K562 (cell line): ENCODE results near the gene TRIP6. TPM values are rescaled to one million over a fixed set of nuclear protein-coding genes. Genes with fewer than 3 reads are reported as not detected.
A peak's percentile ranks its signal among the peaks of the same experiment; 100 is the strongest.

Experiments
- ATAC-seq: fragments of 200-7000 bp; cut with Tn5 transposase; 3 replicates; pipeline ENCODE4 v1.9.1; 2020; ENCODE audit warnings: moderate library complexity
- BruUV-seq: library from RNA; stranded (reverse); fragments of 400-500 nt; replicated peaks from 2 replicates; lab custom pipeline; 2021; lab: Mats Ljungman, UMichigan
- CTCF ChIA-PET: fragments of 300-600 bp; formaldehyde crosslinking; extraction: SDS; loops from one replicate; lab custom pipeline; 2021; ENCODE audit warnings: low intra/inter-chr PET ratio; lab: Yijun Ruan, JAX
- POLR2A ChIA-PET: fragments of 300-600, 350-650 bp; sonication (Branson Sonifier 250); formaldehyde crosslinking; extraction: SDS; loops from one replicate; lab custom pipeline; 2021; ENCODE audit warnings: antibody characterized with exemption, inconsistent platforms; lab: Yijun Ruan, JAX
- DNase-seq, 4 experiments: peaks; one replicate each; pipeline versions ENCODE4 v3.0.0 to v3.0.0-alpha.2; 2011 to 2018; ENCODE audit warnings: low spot score in 3 of 4, mixed read lengths in 3 of 4; ENCODE audit errors: extremely low read depth in 1 of 4
- FAIRE-seq: peaks from 2 replicates; lab custom pipeline; 2011; peaks lifted over from hg19 to GRCh38; lab: Jason Lieb, UNC
- H2AFZ ChIP-seq: 2 replicates; pipeline ENCODE4 v1.6.0; 2011; ENCODE audit warnings: low read depth, low read length, control low read depth, inconsistent platforms
- H3K27ac ChIP-seq: fragments of 200-600 bp; 3 replicates; pipeline ENCODE4 v1.8.0; 2011; ENCODE audit warnings: low read depth, mild to moderate bottlenecking, control low read depth, inconsistent platforms, low read length, moderate library complexity, mixed read lengths; ENCODE audit errors: extremely low read depth
- H3K27me3 ChIP-seq, 2 experiments: fragments of 300-600 bp in 1 of 2; 2 replicates in 1 of 2; 3 replicates in 1 of 2; pipeline versions ENCODE4 v1.6.0 to v1.8.0; 2011; ENCODE audit warnings: inconsistent platforms in 2 of 2, low read length in 2 of 2, mild to moderate bottlenecking in 1 of 2, mixed read lengths in 1 of 2, moderate library complexity in 1 of 2; ENCODE audit not compliant: control insufficient read depth in 2 of 2, insufficient read depth in 2 of 2
- H3K36me3 ChIP-seq: fragments of 300-600 bp; 3 replicates; pipeline ENCODE4 v1.8.0; 2011; ENCODE audit warnings: mild to moderate bottlenecking, low read length, inconsistent platforms; ENCODE audit not compliant: control insufficient read depth, insufficient read depth
- H3K4me1 ChIP-seq, 2 experiments: fragments of 200-600 bp in 1 of 2; replicated peaks in 1 of 2; 2 replicates in 1 of 2; 3 replicates in 1 of 2; pipeline versions ENCODE4 v1.5.1 to v1.8.0; 2011; ENCODE audit warnings: inconsistent platforms in 2 of 2, low read length in 2 of 2, mild to moderate bottlenecking in 1 of 2, mixed read lengths in 1 of 2, moderate library complexity in 1 of 2; ENCODE audit not compliant: control insufficient read depth in 2 of 2, insufficient read depth in 2 of 2
- H3K4me2 ChIP-seq: 2 replicates; pipeline ENCODE4 v1.6.1; 2011; ENCODE audit warnings: low read length, control low read depth, inconsistent platforms, mixed read lengths; ENCODE audit not compliant: insufficient read depth
- H3K4me3 ChIP-seq: fragments of 200-600 bp; sonication (generic), shearing (Covaris generic); 2 replicates; pipeline ENCODE4 v1.5.1; 2016; ENCODE audit warnings: control low read depth, inconsistent platforms
- H3K79me2 ChIP-seq: fragments of 200-600 bp; 3 replicates; pipeline ENCODE4 v1.8.0; 2011; ENCODE audit warnings: low read length, inconsistent platforms; ENCODE audit not compliant: control insufficient read depth, insufficient read depth
- H3K9ac ChIP-seq, 2 experiments: 2 replicates each; pipeline versions ENCODE4 v1.6.0 to v1.6.1; 2011; ENCODE audit warnings: low read depth in 2 of 2, low read length in 2 of 2, control low read depth in 1 of 2, inconsistent platforms in 1 of 2, mild to moderate bottlenecking in 1 of 2, mixed read lengths in 1 of 2; ENCODE audit not compliant: insufficient read depth in 1 of 2
- H3K9me1 ChIP-seq: one replicate; pipeline ENCODE4 v1.6.0; 2011; ENCODE audit warnings: inconsistent platforms, mild to moderate bottlenecking, low read length, moderate library complexity; ENCODE audit not compliant: control insufficient read depth, insufficient read depth
- H3K9me3 ChIP-seq: replicated peaks from 2 replicates; pipeline ENCODE4 v1.5.1; 2011; ENCODE audit warnings: low read depth, low read length, inconsistent platforms; ENCODE audit not compliant: control insufficient read depth, insufficient read depth
- H4K20me1 ChIP-seq: replicated peaks from 2 replicates; pipeline ENCODE4 v1.6.1; 2011; ENCODE audit warnings: low read length, inconsistent platforms, mixed read lengths; ENCODE audit not compliant: control insufficient read depth, insufficient read depth
- ETV1 ChIP-seq: fragments of 450-650 bp; conservative IDR thresholded peaks from 2 replicates; pipeline ENCODE4 v1.6.1; 2016; ENCODE audit warnings: missing genetic modification characterization, control low read depth, low read depth, missing compliant biosample characterization
- HDAC8 ChIP-seq: fragments of 450-650 bp; IDR thresholded peaks from 2 replicates; pipeline ENCODE4 v1.6.1; 2016; ENCODE audit warnings: mild to moderate bottlenecking, missing genetic modification characterization, moderate library complexity, missing compliant biosample characterization
- HNRNPH1 ChIP-seq: fragments of 200-400 bp; formaldehyde crosslinking; optimal IDR thresholded peaks from 2 replicates; pipeline ENCODE3; 2017; ENCODE audit warnings: low read depth, mild to moderate bottlenecking, low read length, moderate library complexity
- IRF2 ChIP-seq: sonication (generic); formaldehyde crosslinking; IDR thresholded peaks from 2 replicates; pipeline ENCODE4 v1.8.1; 2022; ENCODE audit warnings: mild to moderate bottlenecking, missing genetic modification reagents
- KDM4B ChIP-seq, 2 experiments: fragments of 450-650 bp in 1 of 2; sonication (generic) in 1 of 2; IDR thresholded peaks; 2 replicates each; pipeline ENCODE4 v1.6.1; 2016 to 2017; ENCODE audit warnings: borderline replicate concordance in 2 of 2, antibody characterized with exemption in 1 of 2, low read depth in 1 of 2, mild to moderate bottlenecking in 1 of 2
- MXI1 ChIP-seq: IDR thresholded peaks from 2 replicates; pipeline ENCODE4 v1.6.1; 2011; ENCODE audit warnings: low read depth, mild to moderate bottlenecking, improper control_type of control experiment, low read length
- PHF20 ChIP-seq: fragments of 450-650 bp; IDR thresholded peaks from 2 replicates; pipeline ENCODE4 v1.6.1; 2018; ENCODE audit not compliant: partially characterized antibody
- PTBP1 ChIP-seq: fragments of 200-400 bp; formaldehyde crosslinking; IDR thresholded peaks from 2 replicates; pipeline ENCODE4 v1.6.1; 2017; ENCODE audit warnings: low read depth, low read length
- RBM14 ChIP-seq: fragments of 200-400 bp; formaldehyde crosslinking; IDR thresholded peaks from 2 replicates; pipeline ENCODE4 v1.6.1; 2018; ENCODE audit warnings: low read depth, mild to moderate bottlenecking, low read length, moderate library complexity, borderline replicate concordance; ENCODE audit not compliant: insufficient read depth
- SAP30 ChIP-seq: fragments of 200-600 bp; sonication (generic); IDR thresholded peaks from 2 replicates; pipeline ENCODE4 v1.6.1; 2012; ENCODE audit warnings: borderline replicate concordance, low read depth, mild to moderate bottlenecking, moderate library complexity, low read length, control low read depth, inconsistent platforms; ENCODE audit not compliant: insufficient read depth, poor library complexity, severe bottlenecking
- SMARCA4 ChIP-seq: fragments of 450-650 bp; IDR thresholded peaks from 2 replicates; pipeline ENCODE4 v1.6.1; 2016
- ZNF436 ChIP-seq: fragments of 250-450, 450-650 bp; sonication (Bioruptor Pico); formaldehyde crosslinking; IDR thresholded peaks from 2 replicates; pipeline ENCODE4 v1.7.0; 2020; ENCODE audit warnings: mild to moderate bottlenecking
- WGBS: fragments of 100-300 bp; shearing (Covaris generic); methylation state at CpG from one replicate; pipeline ENCODE4 v1.1.6; 2016; ENCODE audit warnings: low coverage, mixed read lengths; ENCODE audit not compliant: insufficient coverage; ENCODE audit errors: missing lambda C conversion rate; 5-methylcytosine and 5-hydroxymethylcytosine counted together
- in situ Hi-C: fragments of 300-500 bp; cut with MboI; formaldehyde crosslinking; loops from 4 replicates; pipeline ENCODE4 v1.15.0; 2018; ENCODE audit warnings: inconsistent platforms, mixed read lengths
- intact Hi-C: fragments of 100-400 bp; cut with micrococcal nuclease; formaldehyde crosslinking; loops from 2 replicates; pipeline ENCODE4 v1.14.2; 2022
- polyA plus RNA-seq, 8 experiments: library from polyadenylated mRNA; depleted of rRNA in 4 of 8; stranded (reverse) in 5 of 8; unstranded in 3 of 8; fragments of >200 nt; fragmentation: Nextera tagmentation in 2 of 8; fragmentation: Illumina TruSeq in 1 of 8; extraction: Ambion mirVana in 2 of 8; extraction: Trizol in 1 of 8; gene quantifications; 2 replicates each; pipeline versions ENCODE4 v1.2.1 to v1.2.3, GENCODE V29; 2011 to 2014; ENCODE audit warnings: inconsistent platforms in 1 of 8, missing spikeins in 1 of 8
- total RNA-seq, 7 experiments: library from RNA; depleted of rRNA in 6 of 7; stranded (reverse); fragments of >200 nt in 6 of 7; fragmentation: Illumina TruSeq in 2 of 7; extraction: Trizol in 2 of 7; gene quantifications; 2 replicates each; pipeline versions ENCODE4 v1.2.1 to v1.2.3, GENCODE V29; 2011 to 2021; ENCODE audit warnings: low replicate concordance in 1 of 7
- TF ChIP-seq, protein P1 (sequence below): fragments of 250-450 bp; sonication (Bioruptor Pico); IDR thresholded peaks from 2 replicates; pipeline ENCODE4 v1.4.0; 2020; ENCODE audit warnings: mild to moderate bottlenecking
- TF ChIP-seq, protein P2 (sequence below): sonication (generic); formaldehyde crosslinking; IDR thresholded peaks from 2 replicates; pipeline ENCODE4 v1.8.0; 2022; ENCODE audit warnings: mild to moderate bottlenecking, missing genetic modification reagents
- TF ChIP-seq, protein P3 (sequence below): sonication (generic); formaldehyde crosslinking; IDR thresholded peaks from 2 replicates; pipeline ENCODE4 v1.8.1; 2023; ENCODE audit warnings: mild to moderate bottlenecking, missing genetic modification reagents

TRIP6 gene
- total and polyA plus RNA-seq, 9 of the 15 experiments (the other 6 are each of a cell fraction or from before 2014, with no cell fraction given) = 5.9 to 141 (median 54.0) TPM

DNA sequence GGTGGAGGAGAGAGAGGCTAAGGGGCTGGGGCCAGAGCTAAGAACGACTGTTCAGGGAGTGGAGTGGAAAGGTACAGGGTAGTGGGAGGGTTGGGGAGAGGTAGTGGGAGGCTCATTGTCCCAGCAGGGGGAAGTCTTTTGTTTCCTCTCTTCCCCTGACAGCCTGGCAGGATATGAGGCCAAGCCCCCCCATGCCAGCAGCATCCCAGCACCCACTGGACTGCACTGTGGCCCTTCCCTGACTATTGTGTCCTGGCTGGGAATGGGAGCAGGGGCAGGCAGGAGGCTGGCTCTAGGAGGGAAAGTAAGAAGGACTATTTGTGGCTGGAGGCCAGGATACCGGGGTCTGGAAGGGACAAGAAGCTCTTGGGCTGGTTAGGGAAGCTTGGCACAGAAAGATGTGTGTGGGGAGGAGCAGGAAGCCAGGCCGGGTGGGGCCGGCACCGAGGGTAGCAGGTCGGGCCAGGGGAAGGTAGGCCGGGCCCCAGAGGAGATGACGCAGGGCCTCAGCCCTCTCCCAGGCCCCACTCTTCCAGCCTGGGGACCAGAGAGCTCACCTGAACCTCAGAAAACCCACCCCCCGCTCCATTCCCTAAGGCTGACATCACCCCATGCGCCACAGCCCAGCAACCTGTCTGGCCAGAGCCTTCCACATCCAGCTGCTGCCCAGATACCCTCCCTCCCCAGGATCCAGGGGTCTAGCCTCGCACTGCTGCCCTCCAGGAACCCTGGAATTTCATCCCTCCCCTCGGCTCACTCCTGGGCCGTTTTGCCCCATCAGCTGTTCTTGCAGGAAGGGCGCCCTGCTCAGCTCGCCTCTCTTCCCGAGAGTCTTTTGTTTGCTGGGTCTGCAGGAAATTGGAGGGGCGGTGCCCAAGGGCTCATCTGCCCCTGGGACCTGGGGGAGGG, 31.0 kb upstream of the TRIP6 start (continued):
- TF ChIP-seq, protein P1, sequence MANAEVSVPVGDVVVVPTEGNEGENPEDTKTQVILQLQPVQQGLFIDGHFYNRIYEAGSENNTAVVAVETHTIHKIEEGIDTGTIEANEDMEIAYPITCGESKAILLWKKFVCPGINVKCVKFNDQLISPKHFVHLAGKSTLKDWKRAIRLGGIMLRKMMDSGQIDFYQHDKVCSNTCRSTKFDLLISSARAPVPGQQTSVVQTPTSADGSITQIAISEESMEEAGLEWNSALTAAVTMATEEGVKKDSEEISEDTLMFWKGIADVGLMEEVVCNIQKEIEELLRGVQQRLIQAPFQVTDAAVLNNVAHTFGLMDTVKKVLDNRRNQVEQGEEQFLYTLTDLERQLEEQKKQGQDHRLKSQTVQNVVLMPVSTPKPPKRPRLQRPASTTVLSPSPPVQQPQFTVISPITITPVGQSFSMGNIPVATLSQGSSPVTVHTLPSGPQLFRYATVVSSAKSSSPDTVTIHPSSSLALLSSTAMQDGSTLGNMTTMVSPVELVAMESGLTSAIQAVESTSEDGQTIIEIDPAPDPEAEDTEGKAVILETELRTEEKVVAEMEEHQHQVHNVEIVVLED (CRISPR knock-in tag) = no peak
- TF ChIP-seq KDM4B (IDR thresholded peaks at IDR 0.05; ENCODE audit: borderline replicate concordance in 2 of 2, low read depth in 1 of 2) (no peak), PTBP1 (no peak), ETV1 (tag) (no peak)

DNA sequence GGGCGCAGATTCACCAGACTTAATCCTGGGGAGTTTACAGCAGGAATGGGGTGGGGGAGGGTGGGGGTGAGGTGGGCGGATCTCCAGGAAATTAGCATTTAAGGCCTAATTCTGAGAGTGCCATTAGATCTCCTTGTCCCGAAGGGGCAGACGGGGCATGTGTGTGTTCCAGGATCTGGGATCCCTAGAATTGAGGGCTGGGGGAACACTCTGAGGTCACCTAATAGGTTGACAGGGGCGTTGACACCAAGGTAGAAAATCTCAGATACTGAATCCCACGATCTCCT, 30.4 kb upstream of the TRIP6 start:
- ATAC-seq (no peak), FAIRE-seq (no peak), DNase-seq (peak in 1 of 4 experiments; percentile 40)
- Histone ChIP-seq H3K79me2 (no peaks in the 10 kb centered on the region), H3K4me2 (peak overlapping the region; percentile 72), H3K9me3 (no peaks in the 10 kb centered on the region), H3K27me3 (no peaks in the 10 kb centered on the region), H3K9me1 (no peaks in the 10 kb centered on the region), H2AFZ (peak overlapping the region; percentile 87; the same call in 1 of the 2 replicates), H3K27ac (peak overlapping the region; percentile 80), H3K4me3 (peak overlapping the region; percentile 21; the same call in 1 of the 2 replicates), H4K20me1 (no peaks in the 10 kb centered on the region), H3K36me3 (no peaks in the 10 kb centered on the region), H3K9ac (peak overlapping the region; percentile 74 to 88), H3K4me1 (peaks cover 12 to 48% of the 10 kb centered on the region in 2 experiments; a peak in 3 of 5 replicates)
- ChIA-PET CTCF (interaction anchor here (0.6 kb wide), 1 partner anchor 115 kb away, joined by 3 read pairs; no protein-coding TSS in a partner anchor), POLR2A (no interaction called here)
- in situ Hi-C loops (no loop called here), intact Hi-C loops (no loop called here)
- WGBS = 31% methylated on average over 3 of the region's 6 CpGs
- BruUV-seq = no TSS peak
- TF ChIP-seq SMARCA4 = no peak
- TF ChIP-seq, protein P2, sequence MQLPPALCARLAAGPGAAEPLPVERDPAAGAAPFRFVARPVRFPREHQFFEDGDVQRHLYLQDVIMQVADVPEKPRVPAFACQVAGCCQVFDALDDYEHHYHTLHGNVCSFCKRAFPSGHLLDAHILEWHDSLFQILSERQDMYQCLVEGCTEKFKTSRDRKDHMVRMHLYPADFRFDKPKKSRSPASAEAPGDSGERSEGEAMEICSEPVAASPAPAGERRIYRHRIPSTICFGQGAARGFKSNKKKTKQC (CRISPR knock-in tag) = no peak
- TF ChIP-seq SAP30 = no peak
- TF ChIP-seq HNRNPH1 = no peak
- no peak for TF ChIP-seq HDAC8 (tag)
- TF ChIP-seq PHF20 = no peak
- TF ChIP-seq PTBP1 = no peak
- TF ChIP-seq, protein P3, sequence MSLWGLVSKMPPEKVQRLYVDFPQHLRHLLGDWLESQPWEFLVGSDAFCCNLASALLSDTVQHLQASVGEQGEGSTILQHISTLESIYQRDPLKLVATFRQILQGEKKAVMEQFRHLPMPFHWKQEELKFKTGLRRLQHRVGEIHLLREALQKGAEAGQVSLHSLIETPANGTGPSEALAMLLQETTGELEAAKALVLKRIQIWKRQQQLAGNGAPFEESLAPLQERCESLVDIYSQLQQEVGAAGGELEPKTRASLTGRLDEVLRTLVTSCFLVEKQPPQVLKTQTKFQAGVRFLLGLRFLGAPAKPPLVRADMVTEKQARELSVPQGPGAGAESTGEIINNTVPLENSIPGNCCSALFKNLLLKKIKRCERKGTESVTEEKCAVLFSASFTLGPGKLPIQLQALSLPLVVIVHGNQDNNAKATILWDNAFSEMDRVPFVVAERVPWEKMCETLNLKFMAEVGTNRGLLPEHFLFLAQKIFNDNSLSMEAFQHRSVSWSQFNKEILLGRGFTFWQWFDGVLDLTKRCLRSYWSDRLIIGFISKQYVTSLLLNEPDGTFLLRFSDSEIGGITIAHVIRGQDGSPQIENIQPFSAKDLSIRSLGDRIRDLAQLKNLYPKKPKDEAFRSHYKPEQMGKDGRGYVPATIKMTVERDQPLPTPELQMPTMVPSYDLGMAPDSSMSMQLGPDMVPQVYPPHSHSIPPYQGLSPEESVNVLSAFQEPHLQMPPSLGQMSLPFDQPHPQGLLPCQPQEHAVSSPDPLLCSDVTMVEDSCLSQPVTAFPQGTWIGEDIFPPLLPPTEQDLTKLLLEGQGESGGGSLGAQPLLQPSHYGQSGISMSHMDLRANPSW = no peak
- no peak for TF ChIP-seq MXI1
- no peak for TF ChIP-seq IRF2 (CRISPR knock-in tag)
- TF ChIP-seq RBM14 = no peak
- no peak for TF ChIP-seq ZNF436 (CRISPR knock-in tag)
